ENCODE results near the gene ATP1B4.

GRCh38 chrX:120321520-120322281 is 40.2 kb upstream of the ATP1B4 start:
- TF ChIP-seq CTCF (IDR thresholded peaks at IDR 0.05) (no peak), ZFX (IDR thresholded peaks at IDR 0.05; ENCODE audit: borderline replicate concordance) (no peak)
